Adipocyte (in vitro differentiated cells): Measurements from ENCODE around the gene ACKR4.

ENCODE experiments used
- DNase-seq: peaks from one replicate; pipeline ENCODE4 v3.0.0-alpha.2; 2015; ENCODE audit warnings: low read depth
- H3K27me3 ChIP-seq: replicated peaks from 2 replicates; pipeline ENCODE4 v1.7.0; 2013; ENCODE audit warnings: mild to moderate bottlenecking, low read length, moderate library complexity; ENCODE audit not compliant: control insufficient read depth, insufficient read depth
- H3K36me3 ChIP-seq: 2 replicates; pipeline ENCODE4 v1.7.0; 2013; ENCODE audit warnings: low read length, mild to moderate bottlenecking, moderate library complexity; ENCODE audit not compliant: control insufficient read depth, insufficient read depth, severe bottlenecking
- H3K4me1 ChIP-seq: 2 replicates; pipeline ENCODE4 v1.7.0; 2013; ENCODE audit warnings: mild to moderate bottlenecking, low read length, moderate library complexity; ENCODE audit not compliant: control insufficient read depth, insufficient read depth
- H3K4me3 ChIP-seq: 2 replicates; pipeline ENCODE4 v1.7.0; 2013; ENCODE audit warnings: mild to moderate bottlenecking, low read length, moderate library complexity
- H3K9ac ChIP-seq: 2 replicates; pipeline ENCODE4 v1.7.0; 2013; ENCODE audit warnings: mild to moderate bottlenecking, low read length, moderate library complexity
- H3K9me3 ChIP-seq: 2 replicates; pipeline ENCODE4 v1.7.0; 2013; ENCODE audit warnings: mild to moderate bottlenecking, low read length, moderate library complexity; ENCODE audit not compliant: control insufficient read depth

ACKR4 gene

DNA sequence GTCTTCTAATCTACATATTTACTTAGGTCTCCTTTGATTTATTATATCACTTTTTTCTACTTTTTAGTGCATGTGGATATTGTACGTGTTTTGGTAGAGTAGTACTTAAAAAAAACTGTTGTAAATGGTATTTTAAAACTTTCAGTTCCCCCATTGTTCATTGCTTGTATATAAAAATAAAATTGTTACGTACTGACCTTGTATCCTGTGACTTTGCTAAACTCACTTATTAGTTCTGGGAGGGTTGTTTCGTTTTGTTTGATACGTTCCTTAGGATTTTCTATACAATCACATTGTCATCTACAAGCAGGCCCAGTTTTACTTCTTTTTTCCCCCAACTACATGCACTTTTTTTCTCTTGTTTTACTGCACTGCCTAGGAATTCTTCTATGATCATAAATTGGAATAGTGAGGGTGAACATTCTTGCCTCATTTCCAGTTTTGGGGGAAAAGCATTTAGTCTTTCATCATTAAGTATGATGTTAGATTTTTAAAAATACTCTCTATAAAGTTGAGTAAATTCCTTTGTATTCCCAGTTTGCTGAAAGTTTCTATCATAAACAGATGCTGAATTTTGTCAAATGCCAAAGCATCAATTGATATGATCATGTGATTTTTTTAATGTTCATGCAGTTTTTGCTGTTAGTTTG lies 33.5 kb upstream of the ACKR4 start:
- Histone ChIP-seq H3K9me3 (no peaks in the 10 kb centered on the region), H3K27me3 (no peaks in the 10 kb centered on the region), H3K36me3 (peaks cover 24% of the 10 kb centered on the region), H3K9ac (peak overlapping the region; percentile 59), H3K4me1 (peaks cover 24% of the 10 kb centered on the region), H3K4me3 (peak overlapping the region; percentile 8)
- DNase-seq, result no peak

DNA sequence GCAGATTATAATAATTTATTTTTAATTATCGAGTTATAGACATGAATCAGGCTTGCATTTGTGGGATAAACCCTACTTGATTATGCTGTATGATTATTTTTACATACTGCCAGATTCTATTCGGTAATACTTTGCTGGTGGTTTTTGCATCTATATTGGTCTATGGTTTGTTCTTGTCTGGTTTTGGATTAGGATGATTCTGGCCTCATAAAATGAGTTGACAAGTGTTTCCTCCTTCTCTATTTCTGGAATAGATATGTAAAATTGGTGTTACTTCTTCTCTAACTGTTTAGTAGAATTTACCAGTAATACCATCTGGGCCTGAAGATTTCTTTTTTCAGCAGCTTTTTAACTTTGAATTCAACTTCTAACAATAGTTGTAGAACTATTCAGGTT lies 33.0 kb upstream of the ACKR4 start:
- Histone ChIP-seq H3K4me3 (no peak overlapping the region), H3K27me3 (no peaks in the 10 kb centered on the region)

GRCh38 chr3:132568422-132568821 lies 28.6 kb upstream of the ACKR4 start:
- Histone ChIP-seq H3K4me1 (peaks cover 41% of the 10 kb centered on the region), H3K9me3 (no peaks in the 10 kb centered on the region), H3K4me3 (no peak overlapping the region)

More for the DNA sequence above, 33.0 kb upstream of the ACKR4 start:
- peak overlapping the region; percentile 11 for H3K9ac ChIP-seq
- peaks cover 19% of the 10 kb centered on the region for H3K36me3 ChIP-seq
- H3K4me1 ChIP-seq, result peaks cover 29% of the 10 kb centered on the region
- DNase-seq, result no peak
- no peaks in the 10 kb centered on the region for H3K9me3 ChIP-seq

GRCh38 chr3:132569153-132569552 lies 27.9 kb upstream of the ACKR4 start:
- Histone ChIP-seq H3K4me1 (peaks cover 40% of the 10 kb centered on the region), H3K9me3 (no peaks in the 10 kb centered on the region), H3K4me3 (peak overlapping the region; percentile 46), H3K36me3 (peaks cover 13% of the 10 kb centered on the region), H3K9ac (peak overlapping the region; percentile 69), H3K27me3 (no peaks in the 10 kb centered on the region)
- DNase-seq, result peak; percentile 68

More at GRCh38 chr3:132568422-132568821, 28.6 kb upstream of the ACKR4 start:
- no peak for DNase-seq
- Histone ChIP-seq H3K9ac (peak overlapping the region; percentile 28), H3K27me3 (no peaks in the 10 kb centered on the region), H3K36me3 (peaks cover 13% of the 10 kb centered on the region)

GRCh38 chr3:132569580-132569979 lies 27.5 kb upstream of the ACKR4 start:
- Histone ChIP-seq H3K27me3 (no peaks in the 10 kb centered on the region), H3K9ac (peak overlapping the region; percentile 69), H3K4me3 (peak overlapping the region; percentile 46)

GRCh38 chr3:132570016-132570415 lies 27.1 kb upstream of the ACKR4 start:
- peak overlapping the region; percentile 69 for H3K9ac ChIP-seq
- peaks cover 15% of the 10 kb centered on the region for H3K36me3 ChIP-seq
- H3K27me3 ChIP-seq, result no peaks in the 10 kb centered on the region
- no peaks in the 10 kb centered on the region for H3K9me3 ChIP-seq
- no peak overlapping the region for H3K4me3 ChIP-seq
- H3K4me1 ChIP-seq, result peaks cover 36% of the 10 kb centered on the region
- no peak for DNase-seq

More at GRCh38 chr3:132569580-132569979, 27.5 kb upstream of the ACKR4 start:
- peaks cover 13% of the 10 kb centered on the region for H3K36me3 ChIP-seq
- H3K4me1 ChIP-seq, result peaks cover 39% of the 10 kb centered on the region
- DNase-seq, result peak; percentile 65
- H3K9me3 ChIP-seq, result no peaks in the 10 kb centered on the region

GRCh38 chr3:132573797-132574211 lies 23.3 kb upstream of the ACKR4 start:
- DNase-seq, result peak; percentile 78
- Histone ChIP-seq H3K9ac (peak overlapping the region; percentile 77), H3K4me1 (peaks cover 44% of the 10 kb centered on the region), H3K9me3 (no peaks in the 10 kb centered on the region), H3K36me3 (peaks cover 32% of the 10 kb centered on the region), H3K4me3 (peak overlapping the region; percentile 66), H3K27me3 (no peaks in the 10 kb centered on the region)

DNA sequence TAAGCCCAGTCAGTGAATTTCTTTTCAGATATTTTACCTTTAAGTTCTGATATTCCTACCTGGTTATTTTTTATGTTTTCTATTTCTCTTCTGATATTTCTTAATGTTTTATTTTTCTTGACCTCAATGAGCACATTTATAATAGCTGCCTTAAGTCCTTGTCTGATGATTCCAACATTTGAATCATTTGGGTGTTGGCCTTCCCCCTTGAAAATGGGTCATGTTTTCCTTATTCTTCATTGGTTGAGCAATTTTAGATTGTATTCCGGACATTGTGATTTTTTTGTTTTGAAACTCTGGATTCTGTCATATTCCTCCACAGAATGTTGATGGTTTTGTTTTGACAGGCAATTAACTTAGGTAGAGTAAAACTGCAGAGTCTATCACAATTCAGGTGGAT lies 9.7 kb upstream of the ACKR4 start:
- H3K4me3 ChIP-seq, result no peak overlapping the region
- peaks cover 5% of the 10 kb centered on the region for H3K36me3 ChIP-seq
- H3K9ac ChIP-seq, result no peak overlapping the region
- DNase-seq, result no peak
- H3K9me3 ChIP-seq, result no peaks in the 10 kb centered on the region
- no peaks in the 10 kb centered on the region for H3K27me3 ChIP-seq
- peaks cover 13% of the 10 kb centered on the region for H3K4me1 ChIP-seq

DNA sequence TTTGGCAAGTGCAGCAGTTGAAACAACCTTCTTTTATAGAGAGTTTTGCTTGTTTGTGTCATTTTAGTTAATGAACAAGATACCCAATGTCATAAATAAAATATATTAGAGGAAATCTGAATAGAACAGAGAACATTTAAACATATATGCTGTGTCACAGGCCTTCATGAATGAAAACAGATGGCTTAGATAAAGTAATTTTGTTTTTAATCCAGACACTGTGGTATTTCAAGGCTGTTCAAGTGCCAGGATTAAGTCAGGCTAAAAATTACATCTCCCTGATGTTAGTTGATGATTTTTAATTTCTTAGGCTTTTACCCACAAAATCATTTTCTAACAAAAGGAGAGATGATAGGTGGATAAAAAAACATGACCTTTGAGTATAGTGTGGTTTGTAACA lies 4.9 kb upstream of the ACKR4 start:
- Histone ChIP-seq H3K9ac (peak overlapping the region; percentile 0), H3K9me3 (no peaks in the 10 kb centered on the region), H3K36me3 (peaks cover 5% of the 10 kb centered on the region), H3K4me3 (no peak overlapping the region), H3K27me3 (no peaks in the 10 kb centered on the region), H3K4me1 (peaks cover 56% of the 10 kb centered on the region)
- peak; percentile 40 for DNase-seq

- peaks cover 5% of the 10 kb centered on the region for H3K36me3 ChIP-seq
- H3K9me3 ChIP-seq, result no peaks in the 10 kb centered on the region
- H3K9ac ChIP-seq, result peak overlapping the region; percentile 47
- H3K4me1 ChIP-seq, result peaks cover 67% of the 10 kb centered on the region
- H3K4me3 ChIP-seq, result peak overlapping the region; percentile 49
- no peaks in the 10 kb centered on the region for H3K27me3 ChIP-seq
- DNase-seq, result peak; percentile 67
These were observed 3.7 kb upstream of the ACKR4 start for GRCh38 chr3:132593241-132593946.

- H3K27me3 ChIP-seq, result no peaks in the 10 kb centered on the region
- H3K4me1 ChIP-seq, result peaks cover 70% of the 10 kb centered on the region
- peak; percentile 85 for DNase-seq
- H3K4me3 ChIP-seq, result peak overlapping the region; percentile 49
- peak overlapping the region; percentile 47 for H3K9ac ChIP-seq
- H3K36me3 ChIP-seq, result peaks cover 5% of the 10 kb centered on the region
- no peaks in the 10 kb centered on the region for H3K9me3 ChIP-seq
These were observed 3.1 kb upstream of the ACKR4 start for GRCh38 chr3:132593947-132594323.
